A673 (cell line): Measurements from ENCODE around the gene XYLB. TPM values are rescaled to one million over a fixed set of nuclear protein-coding genes. Genes with fewer than 3 reads are reported as not detected.

ENCODE experiments used
- BruUV-seq: library from RNA; stranded (reverse); fragments of 400-500 nt; replicated peaks from 2 replicates; lab custom pipeline; 2021; lab: Mats Ljungman, UMichigan
- CTCF ChIA-PET: fragments of 300-600 bp; sonication (Branson Sonifier 250); formaldehyde crosslinking; loops from one replicate; lab custom pipeline; 2022; ENCODE audit warnings: antibody characterized with exemption; lab: Charles Lee
- POLR2A ChIA-PET: fragments of 300-600 bp; sonication (Branson Sonifier 250); formaldehyde crosslinking; loops from one replicate; lab custom pipeline; 2022; ENCODE audit warnings: antibody characterized with exemption; ENCODE audit not compliant: low non-redundant PET; lab: Charles Lee
- DNase-seq: peaks from one replicate; pipeline ENCODE4 v3.0.0-alpha.2; 2015; ENCODE audit warnings: low spot score
- H3K27ac ChIP-seq: fragments of 200-600 bp; sonication (generic); 2 replicates; pipeline ENCODE4 v1.5.1; 2016; ENCODE audit warnings: mixed run types, low read depth, mild to moderate bottlenecking, mixed read lengths, antibody characterized with exemption, low read length; ENCODE audit not compliant: poor library complexity, severe bottlenecking
- H3K27me3 ChIP-seq: fragments of 200-600 bp; sonication (generic); replicated peaks from 2 replicates; pipeline ENCODE4 v1.6.1; 2017; ENCODE audit warnings: mixed run types, low read depth, mild to moderate bottlenecking, mixed read lengths, antibody characterized with exemption, low read length; ENCODE audit not compliant: insufficient read depth, poor library complexity
- H3K36me3 ChIP-seq: fragments of 200-600 bp; sonication (generic); 2 replicates; pipeline ENCODE4 v1.6.1; 2016; ENCODE audit warnings: mixed run types, mild to moderate bottlenecking, mixed read lengths, antibody characterized with exemption, low read length; ENCODE audit not compliant: insufficient read depth, poor library complexity, severe bottlenecking
- H3K4me1 ChIP-seq: fragments of 200-600 bp; sonication (generic); 2 replicates; pipeline ENCODE4 v1.6.1; 2017; ENCODE audit warnings: mixed run types, mild to moderate bottlenecking, mixed read lengths, antibody characterized with exemption, low read length; ENCODE audit not compliant: insufficient read depth, poor library complexity, severe bottlenecking
- H3K4me3 ChIP-seq: fragments of 200-600 bp; sonication (generic); 2 replicates; pipeline ENCODE4 v1.5.1; 2016; ENCODE audit warnings: low read depth, mixed run types, mild to moderate bottlenecking, mixed read lengths, low read length; ENCODE audit not compliant: poor library complexity, severe bottlenecking
- H3K9me3 ChIP-seq: fragments of 200-600 bp; sonication (generic); 2 replicates; pipeline ENCODE4 v1.6.1; 2016; ENCODE audit warnings: mixed run types, low read depth, mild to moderate bottlenecking, mixed read lengths, antibody characterized with exemption, low read length; ENCODE audit not compliant: poor library complexity, severe bottlenecking
- CTCF ChIP-seq: fragments of 300-800, 200-600 bp; sonication (generic); conservative IDR thresholded peaks from 2 replicates; pipeline ENCODE4 v1.5.1; 2017; ENCODE audit warnings: low read depth, mild to moderate bottlenecking, antibody characterized with exemption, low read length, moderate library complexity, mixed read lengths
- EZH2 ChIP-seq: fragments of 200-600 bp; sonication (generic); IDR thresholded peaks from 2 replicates; pipeline ENCODE4 v1.6.1; 2017; ENCODE audit warnings: borderline replicate concordance, low read depth, mild to moderate bottlenecking, mixed read lengths, antibody characterized with exemption, low read length; ENCODE audit not compliant: poor library complexity, severe bottlenecking
- intact Hi-C: fragments of 100-400 bp; cut with micrococcal nuclease; formaldehyde crosslinking; loops from one replicate; pipeline ENCODE4 v1.10.0; 2022; ENCODE audit not compliant: unreplicated experiment
- total RNA-seq: library from RNA; stranded (reverse); gene quantifications from 2 replicates; pipeline ENCODE4 v1.2.3, GENCODE V29; 2021

XYLB gene
- total RNA-seq, 1 experiment from 2014 or later, result 3.6 TPM

GRCh38 chr3:38376098-38376816 lies 29.7 kb downstream of the XYLB start:
- no peak overlapping the region for H3K27ac ChIP-seq
- DNase-seq, result no peak
- intact Hi-C loops, result no loop called here
- H3K36me3 ChIP-seq, result no peaks in the 10 kb centered on the region
- POLR2A ChIA-PET, result no interaction called here
- TF ChIP-seq CTCF (no peak), EZH2 (no peak)
- BruUV-seq, result no TSS peak
- H3K9me3 ChIP-seq, result no peaks in the 10 kb centered on the region
- no peaks in the 10 kb centered on the region for H3K4me1 ChIP-seq
- no peak overlapping the region for H3K4me3 ChIP-seq
- no peaks in the 10 kb centered on the region for H3K27me3 ChIP-seq
- CTCF ChIA-PET, result no interaction called here

GRCh38 chr3:38379201-38379770 lies 32.7 kb downstream of the XYLB start:
- Histone ChIP-seq H3K36me3 (no peaks in the 10 kb centered on the region), H3K27me3 (no peaks in the 10 kb centered on the region), H3K4me3 (no peak overlapping the region), H3K4me1 (no peaks in the 10 kb centered on the region), H3K9me3 (no peaks in the 10 kb centered on the region), H3K27ac (no peak overlapping the region)
- ChIA-PET POLR2A (no interaction called here), CTCF (no interaction called here)
- no peak for DNase-seq
- intact Hi-C loops, result no loop called here
- BruUV-seq, result no TSS peak
- TF ChIP-seq CTCF, result no peak
- no peak for TF ChIP-seq EZH2

- CTCF ChIA-PET, result no interaction called here
- no peaks in the 10 kb centered on the region for H3K9me3 ChIP-seq
- no peaks in the 10 kb centered on the region for H3K36me3 ChIP-seq
- no peak for DNase-seq
- BruUV-seq, result no TSS peak
- H3K27ac ChIP-seq, result no peak overlapping the region
- POLR2A ChIA-PET, result no interaction called here
- no peaks in the 10 kb centered on the region for H3K27me3 ChIP-seq
- TF ChIP-seq EZH2 (no peak), CTCF (no peak)
- intact Hi-C loops, result no loop called here
- no peaks in the 10 kb centered on the region for H3K4me1 ChIP-seq
- H3K4me3 ChIP-seq, result no peak overlapping the region
These were observed 36.0 kb downstream of the XYLB start for GRCh38 chr3:38382506-38383080.
